ENCODE data around the gene SLC6A6.

DNA sequence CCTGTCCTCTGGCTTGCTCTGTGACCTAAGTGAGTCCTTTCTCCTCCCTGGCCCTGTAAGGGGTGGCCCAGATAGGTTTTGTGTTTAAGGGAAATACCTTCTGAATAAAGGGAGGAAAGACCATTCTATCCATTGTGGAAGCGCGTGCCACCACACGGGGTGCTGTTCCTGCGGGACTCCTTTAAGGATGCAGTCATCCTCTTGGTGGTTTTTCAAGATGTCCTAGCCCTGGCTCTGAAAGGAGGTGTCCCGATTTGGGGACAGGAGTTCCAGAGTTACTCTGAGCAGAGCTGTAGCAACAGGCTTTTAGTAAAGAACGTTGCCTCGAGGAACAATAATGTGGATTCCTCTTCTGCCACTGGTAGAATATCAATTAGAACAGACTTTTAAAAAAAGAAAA is 9.6 kb downstream of the SLC6A6 start:
- TF ChIP-seq, protein P1, sequence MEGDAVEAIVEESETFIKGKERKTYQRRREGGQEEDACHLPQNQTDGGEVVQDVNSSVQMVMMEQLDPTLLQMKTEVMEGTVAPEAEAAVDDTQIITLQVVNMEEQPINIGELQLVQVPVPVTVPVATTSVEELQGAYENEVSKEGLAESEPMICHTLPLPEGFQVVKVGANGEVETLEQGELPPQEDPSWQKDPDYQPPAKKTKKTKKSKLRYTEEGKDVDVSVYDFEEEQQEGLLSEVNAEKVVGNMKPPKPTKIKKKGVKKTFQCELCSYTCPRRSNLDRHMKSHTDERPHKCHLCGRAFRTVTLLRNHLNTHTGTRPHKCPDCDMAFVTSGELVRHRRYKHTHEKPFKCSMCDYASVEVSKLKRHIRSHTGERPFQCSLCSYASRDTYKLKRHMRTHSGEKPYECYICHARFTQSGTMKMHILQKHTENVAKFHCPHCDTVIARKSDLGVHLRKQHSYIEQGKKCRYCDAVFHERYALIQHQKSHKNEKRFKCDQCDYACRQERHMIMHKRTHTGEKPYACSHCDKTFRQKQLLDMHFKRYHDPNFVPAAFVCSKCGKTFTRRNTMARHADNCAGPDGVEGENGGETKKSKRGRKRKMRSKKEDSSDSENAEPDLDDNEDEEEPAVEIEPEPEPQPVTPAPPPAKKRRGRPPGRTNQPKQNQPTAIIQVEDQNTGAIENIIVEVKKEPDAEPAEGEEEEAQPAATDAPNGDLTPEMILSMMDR (optimal IDR thresholded peaks at IDR 0.05 in 1 of 3, IDR thresholded peaks at IDR 0.05 in 1 of 3, conservative IDR thresholded peaks at IDR 0.05 in 1 of 3; ENCODE audit: extremely low read depth in 1 of 3, insufficient read depth in 2 of 3, low read length in 3 of 3) = peak in 2 of 3 experiments; percentile 26 to 38
- no peak for TF ChIP-seq EZH2 (IDR thresholded peaks at IDR 0.05; ENCODE audit: low read length)
